Stimulated activated CD8-positive, alpha-beta memory T cell treated with anti-CD3 and anti-CD28 coated beads, Interleukin-4, amount 100 ng/mL, for 48 hours (primary cell): ENCODE results near the gene KRT26.

ENCODE experiments used
- DNase-seq: peaks from one replicate; pipeline ENCODE4 v3.0.0-alpha.2; 2020

The KRT26 gene

GRCh38 chr17:40724656-40725055 is 47.3 kb downstream of the KRT26 start:
- no peak for DNase-seq

- DNase-seq, result no peak
Observed at GRCh38 chr17:40722241-40722640, 49.8 kb downstream of the KRT26 start.

GRCh38 chr17:40720899-40721298 is 51.1 kb downstream of the KRT26 start:
- no peak for DNase-seq

- no peak for DNase-seq
Observed at GRCh38 chr17:40718930-40719329, 53.1 kb downstream of the KRT26 start.

GRCh38 chr17:40717776-40718175 is 54.2 kb downstream of the KRT26 start:
- DNase-seq, result no peak
